Psoas muscle (tissue), 8 donors: ENCODE data around the gene AGAP3. TPM values are rescaled to one million over a fixed set of nuclear protein-coding genes. Genes with fewer than 3 reads are reported as not detected.

ENCODE experiments used
- ATAC-seq, 4 donors: fragments of 200-7000 bp; cut with Tn5 transposase; one replicate each; pipeline ENCODE4 v1.9.1; 2020; ENCODE audit warnings: moderate library complexity in 3 of 4, mild to moderate bottlenecking in 2 of 4
- DNase-seq, 2 donors: peaks; one replicate each; pipeline ENCODE4 v3.0.0-alpha.2; 2020
- H3K27ac ChIP-seq: fragments of 200-600 bp; one replicate; pipeline ENCODE4 v1.8.0; 2022
- H3K27me3 ChIP-seq, 3 donors: fragments of 200-600 bp in 1 of 3; one replicate each; pipeline versions ENCODE4 v1.6.1 to v1.8.0; 2013 to 2022; ENCODE audit warnings: low read length in 2 of 3, mild to moderate bottlenecking in 2 of 3, moderate library complexity in 1 of 3; ENCODE audit not compliant: insufficient read depth in 3 of 3
- H3K36me3 ChIP-seq, 2 donors: fragments of 200-600 bp in 1 of 2; one replicate each; pipeline versions ENCODE4 v1.6.1 to v1.8.0; 2013 to 2022; ENCODE audit warnings: low read depth in 1 of 2, mild to moderate bottlenecking in 1 of 2, moderate library complexity in 1 of 2; ENCODE audit not compliant: insufficient read depth in 1 of 2
- H3K4me1 ChIP-seq: fragments of 200-600 bp; one replicate; pipeline ENCODE4 v1.8.0; 2022
- H3K4me3 ChIP-seq: fragments of 200-600 bp; one replicate; pipeline ENCODE4 v1.8.0; 2022; ENCODE audit warnings: mild to moderate bottlenecking
- H3K9me3 ChIP-seq: fragments of 200-600 bp; one replicate; pipeline ENCODE4 v1.8.0; 2022
- CTCF ChIP-seq: fragments of 200-600 bp; IDR thresholded peaks from one replicate; pipeline ENCODE4 v1.8.0; 2022; ENCODE audit warnings: antibody characterized with exemption
- WGBS, 3 donors: extraction: QIAGEN DNeasy Blood & Tissue Kit; methylation state at CpG; one replicate each; pipeline versions ENCODE4 v1.1.6 to v1.1.7; 2013; 5-methylcytosine and 5-hydroxymethylcytosine counted together
- intact Hi-C, 2 donors: fragments of 100-400 bp; cut with DNase I; formaldehyde crosslinking; loops; one replicate each; pipeline versions ENCODE4 v1.11.0 to v1.14.2; 2022
- polyA plus RNA-seq, 3 donors: library from polyadenylated mRNA; stranded (reverse); fragments of 200-250 nt; gene quantifications; one replicate each; pipeline ENCODE4 v1.2.3, GENCODE V29; 2013
- total RNA-seq, 4 donors: library from RNA; stranded (reverse); fragmentation: NEBNext Ultra II Directional in 2 of 4; extraction: Animal tissue kit (Norgen Biotek cat#: 25700) in 2 of 4; gene quantifications; one replicate each; pipeline versions ENCODE4 v1.2.1 to v1.2.4, GENCODE V29; 2021 to 2023
- donor health status: healthy with polysubstance abuse.
- donor health status: DM: no; HTN: no; CAD: no; lungs with moderate emphysema.
- donor health status: Bipolar disorder and iron deficiency.
- donor health status: healthy.
- donor health status: DM: yes; HTN: yes; CAD: no.
- donor health status: DM: no; HTN: no; CAD: no.
- donor health status: DM: no; HTN: no; CAD: no.
- donor health status: DM: yes; HTN: yes; CAD: no.

The AGAP3 gene
- total and polyA plus RNA-seq, 7 donors = 38.4 to 75.3 (median 51.4) TPM

- Histone ChIP-seq H3K27me3 (no peaks in the 10 kb centered on the region), H3K4me3 (no peak overlapping the region), H3K9me3 (no peaks in the 10 kb centered on the region), H3K27ac (no peak overlapping the region), H3K36me3 (peaks cover 0 to 8% of the 10 kb centered on the region in 2 donors), H3K4me1 (peaks cover 18% of the 10 kb centered on the region)
- intact Hi-C loops = no loop called here
- ATAC-seq (no peak), DNase-seq (no peak)
- no peak for TF ChIP-seq CTCF
- WGBS, 3 donors = 79 to 86% (median 80%) methylated on average over 14 of the region's 14 CpGs
Measured at GRCh38 chr7:151091988-151092387, 5.7 kb downstream of the AGAP3 start.

DNA sequence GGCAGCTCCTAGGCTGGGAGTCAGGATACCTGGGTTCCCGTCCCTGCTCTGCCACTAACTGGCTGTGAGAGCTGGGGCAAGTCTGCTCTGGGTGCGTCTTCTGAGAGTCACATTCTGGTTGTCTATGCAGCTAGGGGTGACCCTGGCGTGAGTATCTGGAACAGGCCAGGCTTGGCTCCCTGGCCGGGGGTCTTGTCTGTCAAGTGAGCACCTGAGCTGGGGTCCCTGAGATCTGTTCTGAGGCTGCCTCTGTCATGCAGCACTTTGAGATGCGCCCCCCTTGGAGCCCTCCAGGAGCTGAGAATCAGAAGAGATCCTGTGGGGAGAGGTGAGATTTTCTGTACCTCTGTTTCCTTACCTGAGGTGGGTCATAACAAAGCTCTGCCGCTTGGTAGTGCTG is 7.5 kb downstream of the AGAP3 start:
- TF ChIP-seq CTCF = no peak
- DNase-seq (no peak), ATAC-seq (no peak)
- H3K4me1 ChIP-seq = peaks cover 8% of the 10 kb centered on the region
- no peaks in the 10 kb centered on the region for H3K9me3 ChIP-seq
- H3K36me3 ChIP-seq = peaks cover 0 to 8% of the 10 kb centered on the region in 2 donors
- no peak overlapping the region for H3K4me3 ChIP-seq
- no peaks in the 10 kb centered on the region for H3K27me3 ChIP-seq
- no peak overlapping the region for H3K27ac ChIP-seq
- WGBS, 3 donors = 91 to 98% (median 94%) methylated on average over 6 of the region's 6 CpGs
- intact Hi-C loops = no loop called here

GRCh38 chr7:151094675-151095074 is 8.4 kb downstream of the AGAP3 start:
- 73 to 80% (median 77%) methylated on average over 5 of the region's 5 CpGs for WGBS, 3 donors
- H3K4me1 ChIP-seq = peaks cover 6% of the 10 kb centered on the region
- no peaks in the 10 kb centered on the region for H3K27me3 ChIP-seq
- H3K4me3 ChIP-seq = no peak overlapping the region
- H3K36me3 ChIP-seq = peaks cover 0 to 8% of the 10 kb centered on the region in 2 donors
- intact Hi-C loops = no loop called here
- no peak for DNase-seq
- H3K9me3 ChIP-seq = no peaks in the 10 kb centered on the region
- TF ChIP-seq CTCF = no peak
- ATAC-seq = no peak
- H3K27ac ChIP-seq = no peak overlapping the region

GRCh38 chr7:151095123-151095797 is 9.0 kb downstream of the AGAP3 start:
- WGBS, 3 donors = 67 to 69% (median 68%) methylated on average over 10 of the region's 10 CpGs

More at GRCh38 chr7:151095123-151095797, 9.0 kb downstream of the AGAP3 start:
- intact Hi-C loops = no loop called here
- ATAC-seq = no peak
- Histone ChIP-seq H3K27me3 (no peaks in the 10 kb centered on the region), H3K27ac (no peak overlapping the region), H3K9me3 (no peaks in the 10 kb centered on the region), H3K4me3 (no peak overlapping the region), H3K36me3 (peaks cover 0 to 8% of the 10 kb centered on the region in 2 donors), H3K4me1 (peaks cover under 1% of the 10 kb centered on the region)
- no peak for TF ChIP-seq CTCF
- peak in 1 of 2 donors; percentile 12 for DNase-seq
